Measurements from ENCODE around the gene SMR3A. TPM values are rescaled to one million over a fixed set of nuclear protein-coding genes. Genes with fewer than 3 reads are reported as not detected.

The SMR3A gene
- not detected in 5 replicates for total RNA-seq (2022; extraction: Qiagen RNA extraction; ENCODE audit: low read depth)

GRCh38 chr4:70360460-70360859, at the start of gene SMR3A:
SMR3A (plus strand) TSS chr4:70360760; CDS start chr4:70362116, 1,356 bp downstream.

GRCh38 chr4:70334681-70335080, 25.9 kb upstream of the SMR3A start, which contains the start of gene CABS1:
CABS1 (plus strand) TSS chr4:70334981; CDS start chr4:70335040, 59 bp downstream.

GRCh38 chr4:70382691-70383181, 22.2 kb downstream of the SMR3A start, which contains the start of gene SMR3B:
SMR3B (plus strand) TSS chr4:70383131; CDS start chr4:70384511, 1,380 bp downstream.

DNA sequence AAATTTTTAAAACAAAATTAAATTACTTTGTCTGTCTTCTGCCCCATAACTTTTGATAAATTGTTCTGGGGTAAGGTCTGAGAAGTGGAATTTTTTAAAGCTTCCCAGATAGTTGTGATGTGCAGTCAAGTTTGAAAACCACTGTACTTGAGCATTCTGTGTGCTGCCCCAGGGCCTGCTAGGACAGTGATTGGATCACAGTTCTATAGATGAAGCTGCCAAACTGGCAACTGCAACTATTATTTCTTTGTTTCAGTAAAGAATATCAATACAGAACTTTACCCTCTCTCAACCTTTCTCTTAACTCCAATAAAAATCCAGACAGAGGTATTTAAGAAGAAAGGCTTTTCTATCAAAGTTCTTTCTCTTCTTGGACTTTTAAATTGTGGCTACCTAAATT, 37.0 kb downstream of the SMR3A start, which contains the start of gene OPRPN:
OPRPN (plus strand) TSS at position 361 of the 400 bp plus-strand sequence. CDS start 1,346 bp downstream, outside the sequence.

Other genes with a start within 250 kb of the SMR3A start
- not detected in 5 replicates for gene PRR27, start 206.5 kb upstream of the SMR3A start, total RNA-seq (2022; extraction: Qiagen RNA extraction; ENCODE audit: low read depth)
- not detected in 5 replicates for gene ODAM, start 165.0 kb upstream of the SMR3A start, total RNA-seq (2022; extraction: Qiagen RNA extraction; ENCODE audit: low read depth)
- not detected in 5 replicates for gene FDCSP, start 134.6 kb upstream of the SMR3A start, total RNA-seq (2022; extraction: Qiagen RNA extraction; ENCODE audit: low read depth)
- not detected in 5 replicates for gene CSN3, start 118.2 kb upstream of the SMR3A start, total RNA-seq (2022; extraction: Qiagen RNA extraction; ENCODE audit: low read depth)
- gene CABS1, start 25.8 kb upstream of the SMR3A start, total RNA-seq (2022; extraction: Qiagen RNA extraction; ENCODE audit: low read depth): not detected in 5 replicates
- gene SMR3B, start 22.4 kb downstream of the SMR3A start, total RNA-seq (2022; extraction: Qiagen RNA extraction; ENCODE audit: low read depth): not detected in 5 replicates
- not detected in 5 replicates for gene OPRPN, start 37.2 kb downstream of the SMR3A start, total RNA-seq (2022; extraction: Qiagen RNA extraction; ENCODE audit: low read depth)
- gene MUC7, start 111.4 kb downstream of the SMR3A start, total RNA-seq (2022; extraction: Qiagen RNA extraction; ENCODE audit: low read depth): not detected in 5 replicates
- 0.13 TPM in 1 of 5 replicates, not detected in the others for gene AMTN, start 157.8 kb downstream of the SMR3A start, total RNA-seq (2022; extraction: Qiagen RNA extraction; ENCODE audit: low read depth)
- gene AMBN, start 231.5 kb downstream of the SMR3A start, total RNA-seq (2022; extraction: Qiagen RNA extraction; ENCODE audit: low read depth): not detected in 5 replicates

Measured in A549 treated with RU486 at 1 μM for 4 hours (cell line).